SK-N-SH (cell line): Measurements from ENCODE around the gene APBB2. TPM values are rescaled to one million over a fixed set of nuclear protein-coding genes. Genes with fewer than 3 reads are reported as not detected.

Experiments
- CTCF ChIA-PET: fragments of 300-600, 350-600 bp; formaldehyde crosslinking; extraction: SDS; loops from one replicate; lab custom pipeline; 2021; lab: Yijun Ruan, JAX
- POLR2A ChIA-PET: fragments of 350-600 bp; sonication (Branson Sonifier 250); formaldehyde crosslinking; extraction: SDS; loops from one replicate; lab custom pipeline; 2020; ENCODE audit warnings: antibody characterized with exemption, inconsistent platforms; lab: Yijun Ruan, JAX
- DNase-seq: peaks from one replicate; pipeline ENCODE4 v3.0.0; 2012
- H2AFZ ChIP-seq: fragments of 200-600 bp; sonication (generic); 2 replicates; pipeline ENCODE4 v1.8.1; 2016; ENCODE audit warnings: antibody characterized with exemption, mild to moderate bottlenecking, low read depth
- H3F3A ChIP-seq: fragments of 200-600 bp; sonication (generic); replicated peaks from 2 replicates; pipeline ENCODE3; 2016; ENCODE audit warnings: antibody characterized with exemption, mild to moderate bottlenecking; ENCODE audit not compliant: insufficient read depth
- H3K27ac ChIP-seq, 2 experiments: fragments of 200-500 bp in 1 of 2; fragments of 200-600 bp in 1 of 2; sonication (Bioruptor generic) in 1 of 2; sonication (generic), shearing (Covaris generic) in 1 of 2; 2 replicates each; pipeline versions ENCODE4 v1.5.1 to v1.6.1; 2014 to 2016; ENCODE audit warnings: low read depth in 2 of 2, inconsistent platforms in 1 of 2, low read length in 1 of 2, mild to moderate bottlenecking in 1 of 2, mixed read lengths in 1 of 2
- H3K27me3 ChIP-seq: fragments of 200-600 bp; sonication (generic), shearing (Covaris generic); 2 replicates; pipeline ENCODE4 v1.6.1; 2016; ENCODE audit warnings: mixed run types; ENCODE audit not compliant: insufficient read depth
- H3K36me3 ChIP-seq, 2 experiments: fragments of 200-500 bp in 1 of 2; fragments of 200-600 bp in 1 of 2; sonication (Bioruptor generic) in 1 of 2; sonication (generic) in 1 of 2; replicated peaks in 1 of 2; 2 replicates each; pipeline versions ENCODE3 to v1.5.1; 2014 to 2016; ENCODE audit warnings: low read length in 1 of 2, mild to moderate bottlenecking in 1 of 2; ENCODE audit not compliant: insufficient read depth in 2 of 2, control insufficient read depth in 1 of 2
- H3K4me1 ChIP-seq, 2 experiments: fragments of 200-500 bp in 1 of 2; fragments of 200-600 bp in 1 of 2; sonication (Bioruptor generic) in 1 of 2; sonication (generic), shearing (Covaris generic) in 1 of 2; 2 replicates each; pipeline versions ENCODE4 v1.5.1 to v1.6.1; 2014 to 2016; ENCODE audit warnings: low read depth in 1 of 2, low read length in 1 of 2, mixed run types in 1 of 2; ENCODE audit not compliant: insufficient read depth in 2 of 2, control insufficient read depth in 1 of 2
- H3K4me2 ChIP-seq: fragments of 200-600 bp; sonication (generic), shearing (Covaris generic); 2 replicates; pipeline ENCODE4 v1.6.1; 2017; ENCODE audit warnings: mixed run types
- H3K4me3 ChIP-seq, 2 experiments: fragments of 200-500 bp in 1 of 2; fragments of 200-600 bp in 1 of 2; sonication (Bioruptor generic) in 1 of 2; sonication (generic), shearing (Covaris generic) in 1 of 2; 2 replicates each; pipeline versions ENCODE4 v1.5.1 to v1.8.1; 2014 to 2016; ENCODE audit warnings: low read depth in 2 of 2, inconsistent platforms in 1 of 2, low read length in 1 of 2, mild to moderate bottlenecking in 1 of 2, mixed read lengths in 1 of 2, moderate library complexity in 1 of 2
- H3K79me2 ChIP-seq: fragments of 200-600 bp; sonication (generic); 2 replicates; pipeline ENCODE4 v1.8.1; 2017; ENCODE audit warnings: mild to moderate bottlenecking; ENCODE audit not compliant: insufficient read depth
- H3K9ac ChIP-seq: fragments of 200-600 bp; sonication (generic); 2 replicates; pipeline ENCODE4 v1.6.1; 2017; ENCODE audit warnings: mixed run types
- H3K9me2 ChIP-seq: fragments of 200-600 bp; sonication (generic); 2 replicates; pipeline ENCODE4 v1.6.1; 2017; ENCODE audit warnings: mixed run types
- H3K9me3 ChIP-seq: fragments of 200-600 bp; sonication (generic); 2 replicates; pipeline ENCODE4 v1.6.1; 2017; ENCODE audit warnings: mixed run types, mild to moderate bottlenecking, moderate library complexity
- H4K20me1 ChIP-seq: fragments of 200-600 bp; sonication (generic); 2 replicates; pipeline ENCODE4 v1.6.1; 2017; ENCODE audit warnings: mild to moderate bottlenecking, mixed run types; ENCODE audit not compliant: insufficient read depth
- CHD2 ChIP-seq: fragments of 150-350 bp; IDR thresholded peaks from 2 replicates; pipeline ENCODE4 v1.6.1; 2018; ENCODE audit warnings: low read length; ENCODE audit not compliant: partially characterized antibody
- CTCF ChIP-seq: fragments of 200-600 bp; sonication (generic); IDR thresholded peaks from 2 replicates; pipeline ENCODE4 v1.6.1; 2017; ENCODE audit warnings: antibody characterized with exemption, mild to moderate bottlenecking, moderate library complexity
- EP300 ChIP-seq, 2 experiments: IDR thresholded peaks; 2 replicates each; pipeline versions ENCODE4 v1.4.0 to v1.6.1; 2012; ENCODE audit warnings: borderline replicate concordance in 1 of 2, low read depth in 1 of 2, low read length in 1 of 2
- FOSL2 ChIP-seq: IDR thresholded peaks from 2 replicates; pipeline ENCODE4 v1.4.0; 2012; ENCODE audit warnings: low read depth, mild to moderate bottlenecking, moderate library complexity, borderline replicate concordance
- FOXJ3 ChIP-seq: sonication (generic); formaldehyde crosslinking; IDR thresholded peaks from 2 replicates; pipeline ENCODE4 v1.5.1; 2020; ENCODE audit warnings: mild to moderate bottlenecking, missing genetic modification reagents
- GATA2 ChIP-seq: sonication (generic); formaldehyde crosslinking; IDR thresholded peaks from 2 replicates; pipeline ENCODE4 v1.5.0; 2020; ENCODE audit warnings: mild to moderate bottlenecking, missing genetic modification reagents
- IRF3 ChIP-seq: fragments of 150-350 bp; IDR thresholded peaks from 2 replicates; pipeline ENCODE4 v1.6.1; 2016; ENCODE audit warnings: mild to moderate bottlenecking, low read depth, low read length
- JUND ChIP-seq: IDR thresholded peaks from 2 replicates; pipeline ENCODE4 v1.4.0; 2012
- MEF2A ChIP-seq: IDR thresholded peaks from 2 replicates; pipeline ENCODE4 v1.4.0; 2012; ENCODE audit warnings: low read depth, borderline replicate concordance
- PBX3 ChIP-seq: IDR thresholded peaks from 2 replicates; pipeline ENCODE4; 2012
- RCOR1 ChIP-seq: fragments of 150-350 bp; IDR thresholded peaks from 2 replicates; pipeline ENCODE4 v1.6.1; 2017; ENCODE audit warnings: antibody characterized with exemption, low read length
- WGBS: methylation state at CpG from one replicate; pipeline ENCODE4 v1.1.6; 2017; ENCODE audit warnings: low lambda C conversion rate; 5-methylcytosine and 5-hydroxymethylcytosine counted together
- polyA plus RNA-seq, 3 experiments: library from polyadenylated mRNA; depleted of rRNA; stranded (reverse); fragments of >200 nt; gene quantifications; 2 replicates each; pipeline ENCODE4 v1.2.3, GENCODE V29; 2012
- TF ChIP-seq, protein P1 (sequence below): IDR thresholded peaks from 2 replicates; pipeline ENCODE4 v1.4.0; 2012; ENCODE audit warnings: low read depth

APBB2 gene
- polyA plus RNA-seq, 1 of the 3 experiments (the other 2 are of a cell fraction) = 49.8 TPM

- TF ChIP-seq GATA2 (no peak), PBX3 (peak; percentile 61), JUND (no peak)
Measured at GRCh38 chr4:40840985-40841571, 373.3 kb downstream of the APBB2 start (continued).

DNA sequence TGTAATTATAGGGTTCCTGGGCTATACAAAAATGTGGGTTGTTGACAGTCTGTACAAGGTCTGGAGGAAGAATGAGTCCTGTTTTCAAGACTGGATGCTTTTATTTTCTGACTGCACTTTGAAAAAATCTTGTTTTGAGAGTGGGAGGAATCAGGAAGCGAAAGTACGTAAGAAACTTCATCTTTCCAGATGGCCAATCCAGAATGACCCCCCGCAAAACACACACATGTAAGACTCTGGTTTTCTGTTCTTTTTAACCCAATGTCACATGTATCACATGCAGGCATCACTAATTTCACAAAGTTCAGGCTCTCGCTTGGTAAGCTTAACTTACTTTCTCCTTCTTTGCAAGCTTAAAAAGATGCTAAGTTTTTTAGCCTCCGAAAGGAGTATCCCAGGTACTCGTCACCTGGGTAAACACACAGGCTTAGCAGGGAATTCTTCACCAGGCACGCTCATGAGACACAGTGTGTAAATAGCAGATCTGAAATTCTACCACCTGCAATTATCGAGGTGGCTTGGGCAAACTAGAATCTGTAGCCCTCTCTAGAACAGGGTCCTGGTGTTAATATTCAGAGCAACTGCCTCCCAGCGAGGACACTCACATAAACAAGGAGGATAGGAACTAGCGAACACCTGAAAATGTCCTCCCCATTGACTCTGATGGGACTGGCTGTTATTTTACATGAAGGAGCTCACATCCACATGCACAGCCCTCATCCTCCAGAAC, 373.9 kb downstream of the APBB2 start:
- Histone ChIP-seq H3K9me3 (no peaks in the 10 kb centered on the region), H3K79me2 (peaks cover 16% of the 10 kb centered on the region), H3K27me3 (no peaks in the 10 kb centered on the region), H3K27ac (no peak overlapping the region), H4K20me1 (no peaks in the 10 kb centered on the region), H3K4me2 (0 out of 2 replicates have a peak overlapping the region, but pooled peaks have one; percentile 35), H2AFZ (no peak overlapping the region), H3K9me2 (no peaks in the 10 kb centered on the region), H3K4me3 (no peak overlapping the region), H3F3A (peaks cover 6% of the 10 kb centered on the region), H3K9ac (no peak overlapping the region), H3K4me1 (peaks cover 0 to 24% of the 10 kb centered on the region in 2 experiments; a peak in 1 of 4 replicates), H3K36me3 (peaks cover 6 to 14% of the 10 kb centered on the region in 2 experiments)
- TF ChIP-seq EP300 (IDR thresholded peaks at IDR 0.05; ENCODE audit: borderline replicate concordance in 1 of 2, low read depth in 1 of 2, low read length in 1 of 2) = no peak
- no peak for TF ChIP-seq RCOR1
- TF ChIP-seq, protein P1, sequence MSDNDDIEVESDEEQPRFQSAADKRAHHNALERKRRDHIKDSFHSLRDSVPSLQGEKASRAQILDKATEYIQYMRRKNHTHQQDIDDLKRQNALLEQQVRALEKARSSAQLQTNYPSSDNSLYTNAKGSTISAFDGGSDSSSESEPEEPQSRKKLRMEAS = no peak
- no peak for TF ChIP-seq CHD2
- TF ChIP-seq MEF2A = no peak
- TF ChIP-seq IRF3 = no peak
- TF ChIP-seq GATA2 = no peak
- TF ChIP-seq FOXJ3 (CRISPR knock-in tag) = no peak
- 88% methylated on average over 10 of the region's 10 CpGs for WGBS
- POLR2A ChIA-PET = no interaction called here
- no peak for DNase-seq
- CTCF ChIA-PET = interaction anchor here (0.6 to 10.6 kb wide), 33 partner anchors 9 to 376 kb away, joined by 3 to 88 read pairs (median 6); partner anchors contain the start of gene NSUN7

GRCh38 chr4:40838742-40839141, 375.6 kb downstream of the APBB2 start:
- DNase-seq = no peak
- Histone ChIP-seq H3K4me1 (peaks cover 0 to 14% of the 10 kb centered on the region in 2 experiments; a peak in 1 of 4 replicates), H3K27me3 (no peaks in the 10 kb centered on the region), H3K4me2 (no peak overlapping the region), H3K36me3 (peaks cover 8 to 9% of the 10 kb centered on the region in 2 experiments), H2AFZ (no peak overlapping the region), H3F3A (peaks cover 6% of the 10 kb centered on the region), H3K27ac (no peak overlapping the region), H3K9ac (no peak overlapping the region), H3K4me3 (no peak overlapping the region), H3K79me2 (peaks cover 16% of the 10 kb centered on the region), H3K9me3 (no peaks in the 10 kb centered on the region), H4K20me1 (no peaks in the 10 kb centered on the region), H3K9me2 (no peaks in the 10 kb centered on the region)
- ChIA-PET POLR2A (no interaction called here), CTCF (interaction anchor here (1.1 to 10.6 kb wide), 3 partner anchors 9 to 86 kb away, joined by 3 to 88 read pairs (median 4); no protein-coding TSS in a partner anchor)
- WGBS = 95% methylated on average over 4 of the region's 4 CpGs
- TF ChIP-seq FOSL2 (no peak), CTCF (peak; percentile 15; the same call in 1 of the 2 replicates)
